Inferior parietal cortex (tissue), 1 donor: ENCODE data around the gene IGFL3.
"Not testable (repeated sequence)": the region's sequence is repeated elsewhere in the genome, so short reads cannot be mapped to it uniquely, and the experiment has no call there.

Source experiments
- DNase-seq: peaks from one replicate; pipeline ENCODE4 v3.0.0-alpha.2; 2016; ENCODE audit errors: extremely low spot score

IGFL3 gene

DNA sequence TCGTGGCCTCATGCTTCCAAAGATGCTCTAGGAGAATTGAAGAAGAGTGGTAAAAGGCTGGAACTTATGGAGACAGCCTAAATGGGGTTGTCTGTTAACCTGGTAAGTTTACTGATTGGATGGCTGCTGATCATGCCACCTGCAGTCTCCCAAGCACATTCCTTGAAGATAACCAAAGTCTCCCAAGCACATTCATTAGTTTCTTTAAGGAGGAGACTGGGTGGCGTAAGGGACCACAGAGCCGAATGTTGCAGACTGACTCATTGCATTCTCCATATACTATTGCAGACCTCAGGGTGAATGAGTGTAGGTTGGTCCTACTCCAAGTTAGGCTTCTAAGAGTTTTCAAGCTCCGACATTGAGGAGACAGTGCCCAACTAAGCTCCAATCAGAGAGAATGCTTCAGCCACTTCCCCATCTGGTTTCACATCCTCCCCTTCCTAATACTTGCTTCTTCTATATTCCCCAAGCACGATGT, at the start of gene IGFL3:
Gene IGFL3 (minus strand): TSS at position 51 of the 478 bp plus-strand sequence. CDS start 39 bp downstream, at position 12.
- no peak for DNase-seq

DNA sequence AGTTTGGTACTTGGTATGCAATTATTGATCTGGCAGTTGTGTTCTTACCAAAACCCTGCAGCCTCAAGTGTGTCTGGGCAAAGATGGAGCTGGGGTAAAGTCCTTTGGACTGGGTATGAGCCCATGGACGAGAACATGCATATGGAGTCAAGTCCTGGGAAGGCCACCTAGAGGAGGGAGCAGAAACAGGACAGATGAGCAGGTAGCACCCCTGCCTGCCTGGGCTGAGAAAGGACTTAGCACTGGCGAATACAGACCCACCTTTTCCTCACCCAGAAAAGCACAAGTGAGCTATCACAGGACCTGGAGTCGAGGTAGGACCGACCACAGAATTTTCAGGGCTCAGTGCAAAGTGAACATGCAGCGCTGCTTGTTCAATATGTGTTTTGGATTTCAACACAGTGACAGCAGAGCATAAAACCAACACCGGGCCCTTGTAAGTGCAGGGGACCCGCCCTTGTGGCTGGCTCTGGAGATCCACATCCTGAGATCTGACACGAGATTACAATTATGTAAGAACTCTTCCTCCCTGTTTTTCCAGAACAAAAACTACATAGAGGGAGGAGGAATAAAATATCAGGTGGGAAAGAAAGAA, 49.5 kb upstream of the IGFL3 start:
- DNase-seq = no peak

DNA sequence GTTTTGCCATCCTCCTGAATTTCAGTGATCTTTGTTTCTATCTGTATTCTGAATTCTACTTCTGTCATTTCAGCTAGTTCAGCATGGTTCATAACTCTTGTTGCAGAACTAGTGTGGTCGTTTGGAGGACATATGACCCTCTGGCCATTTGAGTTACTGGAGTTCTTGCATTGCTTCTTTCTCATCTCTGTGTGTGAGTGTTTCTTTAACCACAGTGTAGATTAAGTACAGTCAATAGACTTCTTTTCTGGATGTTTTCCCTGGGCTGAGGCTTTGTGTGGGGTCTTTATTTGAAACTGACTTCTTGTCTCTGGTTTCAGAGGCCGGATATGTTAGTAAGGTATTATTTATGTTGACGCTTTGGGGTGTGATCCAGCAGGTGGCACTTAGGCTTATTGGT, 38.2 kb upstream of the IGFL3 start:
- DNase-seq = no peak

DNA sequence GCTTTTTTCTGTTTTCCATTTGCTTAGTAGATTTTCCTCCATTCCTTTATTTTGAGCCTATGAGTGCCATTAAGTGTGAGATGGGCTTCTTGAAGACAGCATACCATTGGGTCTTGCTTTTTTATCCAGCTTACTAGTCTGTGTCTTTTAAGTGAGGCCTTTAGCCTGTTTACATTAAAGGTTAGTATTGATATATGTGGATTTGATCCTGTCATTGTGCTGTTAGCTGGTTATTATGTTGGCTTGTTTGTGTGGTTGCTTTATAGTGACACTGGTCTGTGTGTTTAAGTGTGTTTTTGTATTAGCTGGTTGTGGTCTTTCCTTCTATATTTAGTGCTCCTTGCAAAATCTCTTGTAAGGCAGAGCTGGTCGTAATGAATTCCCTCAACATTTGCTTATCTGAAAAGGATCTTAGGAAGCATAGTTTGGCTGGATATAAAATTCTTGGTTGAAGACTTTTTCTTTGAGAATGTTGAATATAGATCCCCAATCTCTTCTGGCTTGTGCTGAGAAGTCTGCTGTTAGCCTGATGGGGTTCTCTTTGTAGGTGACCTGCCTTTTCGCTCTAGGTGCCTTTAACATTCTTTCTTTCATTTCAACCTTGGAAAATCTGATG, 37.3 kb upstream of the IGFL3 start:
- not testable (repeated sequence) for DNase-seq

DNA sequence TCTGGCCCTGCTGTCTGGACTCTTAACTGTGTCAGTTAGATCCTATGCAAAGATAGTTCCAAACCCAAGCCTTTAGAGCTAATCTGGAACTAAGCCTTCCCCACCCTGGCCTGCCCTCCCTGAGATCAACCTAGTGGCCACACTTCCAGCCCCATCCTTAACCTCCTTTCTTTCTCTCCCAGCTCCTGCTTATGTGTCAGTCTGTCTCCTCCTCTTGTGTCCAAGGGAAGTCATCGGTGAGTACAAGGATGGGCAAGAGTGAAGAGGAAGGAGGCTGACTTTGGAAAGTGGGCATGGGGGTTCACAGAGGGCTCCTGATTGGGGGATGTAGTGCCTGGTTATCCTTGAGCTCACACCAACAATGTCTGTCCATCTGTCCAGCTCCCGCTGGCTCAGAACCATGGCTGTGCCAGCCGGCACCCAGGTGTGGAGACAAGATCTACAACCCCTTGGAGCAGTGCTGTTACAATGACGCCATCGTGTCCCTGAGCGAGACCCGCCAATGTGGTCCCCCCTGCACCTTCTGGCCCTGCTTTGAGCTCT, 35.8 kb upstream of the IGFL3 start:
- DNase-seq = no peak

DNA sequence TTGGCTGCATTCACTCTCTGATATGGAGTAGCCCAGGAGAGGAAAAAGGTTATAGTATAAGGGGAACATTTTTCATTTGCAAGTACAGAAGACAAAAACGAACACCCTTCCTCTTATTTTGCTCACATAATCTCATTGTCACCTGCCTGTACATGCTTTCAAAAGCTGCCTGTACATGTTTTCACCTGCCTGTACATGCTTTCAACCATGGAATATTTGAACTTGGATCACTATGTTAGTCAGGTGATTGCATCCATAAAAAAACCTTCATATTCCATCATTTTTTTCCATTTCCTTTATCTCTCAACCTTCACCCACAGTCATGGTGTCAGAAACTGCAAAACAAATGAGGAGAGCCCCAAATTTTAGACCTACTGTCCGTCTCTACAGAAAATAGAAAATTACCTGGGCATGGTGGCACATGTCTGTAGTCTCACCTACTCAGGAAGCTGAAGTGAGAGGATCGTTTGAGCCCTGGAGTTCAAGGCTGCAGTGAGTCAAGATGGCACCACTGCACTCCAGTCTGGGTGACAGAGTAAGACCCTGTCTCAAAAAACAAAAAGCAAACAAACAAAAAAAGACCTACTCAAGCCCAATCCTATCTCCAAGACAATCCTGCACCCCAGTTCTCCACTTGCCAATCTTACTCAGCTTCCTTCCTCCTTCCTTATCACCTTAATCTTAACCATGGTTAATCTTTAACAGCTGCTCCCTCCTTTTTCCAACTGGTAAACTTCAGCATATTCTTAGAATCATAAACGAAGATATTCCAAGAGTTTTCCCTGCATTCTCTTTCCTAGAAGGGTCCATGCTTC, 35.1 kb upstream of the IGFL3 start:
- no peak for DNase-seq

DNA sequence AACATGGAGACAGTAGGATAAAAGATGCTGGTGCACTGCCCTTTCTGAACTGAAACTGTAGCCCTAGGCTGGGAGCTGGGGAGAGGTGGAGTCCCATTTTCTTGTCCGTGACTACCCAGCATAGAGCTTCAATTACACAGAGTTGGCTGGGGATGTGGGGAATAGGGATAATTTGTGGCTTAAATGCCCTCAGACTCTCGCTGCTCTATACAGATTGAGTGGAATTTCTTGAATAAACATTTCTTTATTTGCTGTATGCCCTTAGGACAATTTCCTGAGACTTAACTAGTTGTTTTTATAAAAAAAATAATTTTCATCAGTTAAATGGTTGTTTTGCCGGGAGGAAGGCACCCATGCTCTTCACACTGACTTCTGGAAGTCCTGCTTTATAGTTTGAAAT, 30.7 kb upstream of the IGFL3 start:
- no peak for DNase-seq

DNA sequence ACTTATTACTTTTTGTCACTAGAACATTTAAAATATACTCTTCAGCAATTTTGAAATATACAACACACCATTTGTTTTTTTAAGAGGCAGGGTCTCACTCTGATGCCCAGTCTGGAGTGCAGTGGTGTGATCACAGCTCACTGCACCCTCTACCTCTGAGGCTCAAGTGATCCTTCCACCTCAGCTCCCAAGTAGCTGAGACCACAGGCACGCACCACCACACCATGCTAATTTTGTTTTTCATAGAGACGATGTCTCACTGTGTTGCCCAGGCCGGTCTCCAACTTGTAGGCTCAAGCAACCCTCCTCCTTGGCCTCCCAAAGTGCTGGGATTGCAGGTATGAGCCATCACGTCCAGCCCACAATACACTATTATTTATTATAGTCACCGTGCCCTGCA, 26.1 kb upstream of the IGFL3 start:
- DNase-seq = no peak

DNA sequence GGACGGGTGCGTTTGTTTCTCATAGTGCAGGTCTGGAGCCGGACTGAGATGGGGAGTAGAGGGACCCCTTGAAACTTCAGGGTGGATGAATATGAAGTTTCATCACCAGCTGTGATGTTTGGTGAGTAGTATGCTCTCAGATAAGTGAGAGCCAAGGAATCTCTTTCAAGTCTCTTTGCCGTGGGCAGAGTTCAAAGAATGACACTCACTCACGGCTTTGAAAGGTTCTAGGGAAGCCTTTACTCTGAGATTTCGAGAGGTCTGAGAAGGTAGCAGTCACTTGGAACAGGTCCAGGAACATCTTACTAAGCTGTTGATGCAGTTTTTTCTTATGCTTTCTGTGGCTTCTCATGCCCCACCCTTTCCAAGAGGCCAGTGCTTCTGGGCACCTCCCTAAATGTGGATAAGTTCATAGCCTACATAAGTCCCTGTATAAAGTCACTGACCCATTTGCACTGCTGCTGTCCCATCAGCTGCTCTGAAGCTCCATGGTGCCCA, 23.4 kb upstream of the IGFL3 start, which contains the start of gene IGFL2:
Gene IGFL2 (plus strand): TSS at position 448 of the 498 bp plus-strand sequence. CDS start 41 bp downstream, at position 489.
- no peak for DNase-seq

DNA sequence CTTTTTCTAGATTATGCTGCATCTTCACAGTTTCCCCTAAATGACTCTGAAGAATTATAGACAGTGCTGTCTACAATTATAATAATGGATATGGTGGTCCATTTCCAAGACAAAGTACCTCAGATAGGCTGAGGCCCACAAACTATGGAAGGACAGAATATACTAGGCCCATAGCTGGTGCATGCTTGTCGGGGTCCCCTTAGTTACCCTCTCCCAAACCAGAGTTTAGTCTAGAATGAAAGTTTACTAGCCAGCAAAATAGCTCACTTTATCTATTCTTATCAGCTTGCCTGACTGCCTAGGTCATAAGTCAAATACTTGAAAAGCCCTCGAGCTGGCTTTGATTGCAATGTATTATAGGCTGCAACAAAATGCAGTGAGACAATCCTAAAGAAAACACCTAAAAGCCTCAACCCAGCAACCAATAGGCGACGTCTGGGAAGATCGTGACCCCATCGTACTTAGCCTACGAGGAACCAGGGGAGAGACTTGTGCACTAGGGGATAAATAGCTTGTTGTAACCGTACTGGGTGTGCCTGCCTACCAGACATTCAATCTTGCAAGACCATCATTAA, 22.8 kb upstream of the IGFL3 start:
- no peak for DNase-seq

DNA sequence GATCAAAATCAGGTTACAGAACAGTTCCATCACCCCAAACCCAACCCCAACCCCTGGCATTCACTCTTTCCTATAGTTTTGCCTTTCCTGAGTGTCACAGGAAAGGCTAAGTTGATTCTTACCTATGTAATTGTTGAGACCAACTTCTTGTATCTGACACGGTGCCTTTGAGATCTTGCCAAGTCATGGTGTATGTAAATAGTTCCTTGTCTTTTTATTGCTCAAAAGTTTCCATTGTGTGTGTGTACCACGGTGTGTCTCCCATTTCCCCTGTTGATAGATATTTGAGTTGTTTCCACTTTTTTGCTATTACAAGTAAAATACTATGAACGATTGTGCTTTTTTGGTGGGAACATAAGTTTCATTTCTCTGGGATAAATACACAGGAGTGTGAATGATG, 20.3 kb upstream of the IGFL3 start:
- no peak for DNase-seq

DNA sequence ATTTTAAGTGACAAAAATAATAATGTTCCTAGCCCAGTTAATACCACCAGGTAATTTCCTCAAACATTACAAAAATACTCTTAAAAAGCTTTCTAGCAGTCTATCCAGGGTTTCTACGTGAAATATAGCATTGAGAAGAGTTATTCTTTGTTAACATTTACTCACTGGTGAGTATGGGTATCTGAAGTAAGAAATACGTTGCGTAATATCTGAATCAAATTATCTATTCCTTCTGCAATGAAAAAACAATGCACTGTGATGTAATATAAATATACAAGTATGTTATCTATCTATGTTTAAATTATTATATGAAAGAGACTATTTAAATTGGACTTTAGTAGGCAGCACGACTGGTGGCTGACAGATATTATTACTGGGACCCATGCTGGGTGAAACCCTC, 17.8 kb upstream of the IGFL3 start:
- DNase-seq = no peak

DNA sequence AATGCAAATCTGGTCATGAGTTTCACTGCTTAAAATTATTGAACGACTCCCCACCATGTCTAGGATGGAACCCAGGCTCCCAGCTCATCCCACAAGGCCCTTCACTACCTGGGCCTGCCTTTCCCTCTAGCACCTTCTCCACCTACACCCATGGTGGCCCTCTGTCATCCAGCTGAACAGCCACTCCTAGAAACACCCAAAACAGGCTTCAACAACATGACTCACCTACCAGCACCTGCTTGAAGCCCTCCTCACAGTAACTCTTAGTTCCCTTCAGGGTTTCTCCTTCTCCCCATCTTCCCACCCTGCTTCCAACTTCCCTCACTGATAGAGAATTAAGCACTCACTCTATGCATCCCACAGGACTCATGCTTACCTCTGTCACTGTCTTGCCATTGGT, 16.9 kb upstream of the IGFL3 start:
- DNase-seq = no peak

DNA sequence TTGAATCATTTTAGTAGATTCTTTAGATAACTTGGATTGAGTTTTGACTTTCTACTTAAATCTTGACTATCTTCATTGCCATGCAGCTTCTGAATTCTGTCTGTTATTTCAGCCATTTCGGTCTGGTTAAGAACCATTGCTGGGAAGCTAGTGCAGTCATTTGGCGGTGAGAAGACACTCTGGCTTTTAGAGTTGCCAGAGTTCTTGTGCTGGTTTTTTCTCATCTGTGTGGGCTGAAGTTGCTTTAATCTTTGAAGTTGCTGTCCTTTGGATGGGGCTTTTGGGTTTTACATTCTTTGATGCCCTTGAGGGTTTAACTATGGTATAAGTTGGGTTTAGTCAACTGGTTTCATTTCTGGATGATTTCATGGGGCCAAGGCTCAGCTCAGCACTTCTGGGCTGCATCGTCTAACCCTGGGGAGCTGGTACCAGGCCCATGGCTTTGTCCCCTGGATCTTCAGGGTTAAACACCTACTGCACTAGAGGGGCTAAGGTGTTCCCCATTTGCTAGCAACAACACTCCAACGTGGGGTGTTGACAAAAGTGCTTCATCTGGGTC, 13.5 kb upstream of the IGFL3 start:
- DNase-seq = no peak

DNA sequence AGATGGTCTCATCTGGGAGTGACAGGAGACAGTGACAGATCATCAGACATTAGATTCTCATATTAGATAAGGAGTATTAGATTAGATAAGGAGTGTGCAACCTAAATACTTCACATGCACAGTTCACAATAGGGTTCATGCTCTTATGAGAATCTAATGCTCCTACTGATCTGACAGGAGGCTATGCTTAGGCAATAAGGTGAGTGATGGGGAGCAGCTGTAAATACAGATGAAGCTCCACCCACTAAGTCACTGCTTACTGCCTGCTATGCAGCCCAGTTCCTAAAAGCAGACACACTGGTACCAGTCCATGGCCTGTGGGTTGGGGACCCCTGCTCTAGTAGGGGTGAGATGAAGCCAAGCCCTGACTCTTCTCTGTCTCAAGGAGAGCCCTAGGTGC, 10.0 kb upstream of the IGFL3 start:
- no peak for DNase-seq

DNA sequence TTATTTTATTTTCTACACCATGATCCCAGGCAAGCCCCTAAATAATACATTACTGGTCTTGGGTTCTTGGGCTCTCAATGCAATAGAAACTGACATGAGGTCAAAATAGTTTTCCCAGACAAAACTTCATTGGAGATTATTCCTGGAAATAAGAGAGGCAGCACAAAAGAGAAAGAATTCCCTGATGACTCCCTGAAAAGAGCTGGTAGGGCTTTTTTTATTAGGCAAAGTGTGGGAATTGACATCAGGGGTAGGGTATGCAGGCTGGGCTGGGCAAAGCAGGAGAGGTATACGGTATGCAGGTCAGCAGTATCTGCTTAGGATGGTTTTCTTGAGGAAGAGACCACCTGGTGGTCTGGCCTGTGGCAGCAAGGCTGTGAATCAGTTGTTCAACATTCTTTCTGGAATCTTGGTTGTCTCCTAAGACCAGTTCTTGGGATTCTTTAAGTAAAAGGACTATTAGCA, 9.3 kb upstream of the IGFL3 start:
- no peak for DNase-seq

DNA sequence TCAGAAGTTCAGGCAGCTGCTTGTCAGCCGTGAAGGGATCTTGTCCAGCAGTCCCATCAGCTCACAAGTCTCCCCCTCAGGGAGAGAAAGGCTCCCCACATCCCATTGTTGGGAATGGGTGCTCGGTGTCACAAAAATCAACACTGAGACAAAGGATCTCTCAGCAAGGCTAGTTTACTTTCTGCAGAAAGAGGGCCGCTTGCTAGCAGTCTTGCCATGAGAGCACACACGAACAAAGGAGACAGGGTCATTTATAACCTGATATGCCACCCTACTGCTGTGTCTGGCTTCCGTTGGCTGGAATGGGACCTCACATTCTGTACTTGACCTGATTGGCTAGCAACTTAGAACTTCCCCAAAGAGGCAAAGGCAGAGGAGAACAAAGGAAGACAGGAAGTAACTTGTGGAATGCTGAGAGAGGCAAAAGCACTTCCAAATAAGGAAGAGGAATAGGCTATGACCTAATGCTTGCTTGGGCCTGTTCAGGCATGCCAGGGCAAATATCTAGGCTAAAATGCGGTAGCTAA, 8.7 kb upstream of the IGFL3 start:
- DNase-seq = peak; percentile 39

DNA sequence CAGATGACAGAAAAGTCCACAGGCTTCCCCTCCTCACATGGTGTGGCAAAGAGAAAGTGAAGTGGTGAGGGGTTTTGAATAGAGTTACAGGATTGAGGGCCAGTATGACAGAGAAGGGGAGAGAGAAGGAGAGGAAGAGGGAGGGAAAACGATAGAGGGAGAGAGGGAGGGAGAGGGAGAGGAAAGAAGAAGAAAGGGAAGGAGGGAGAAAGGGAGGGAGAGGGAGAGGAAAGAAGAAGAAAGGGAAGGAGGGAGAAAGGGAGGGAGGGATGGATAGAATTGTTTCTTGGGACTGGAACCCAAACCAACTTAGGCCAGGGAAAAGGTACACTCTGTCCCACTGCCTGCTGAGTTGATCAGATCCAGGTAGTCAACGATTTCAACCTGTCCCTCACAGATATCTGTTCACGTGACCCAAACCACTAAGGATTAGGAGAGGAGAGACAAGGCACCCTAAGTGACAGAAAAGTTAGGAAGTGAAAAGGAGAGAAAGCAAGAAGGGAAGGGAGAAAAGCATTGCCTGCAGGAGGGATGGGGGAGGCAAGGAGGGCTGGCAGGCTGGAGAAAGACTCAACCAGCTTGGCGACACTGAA, 8.1 kb upstream of the IGFL3 start:
- DNase-seq = no peak

DNA sequence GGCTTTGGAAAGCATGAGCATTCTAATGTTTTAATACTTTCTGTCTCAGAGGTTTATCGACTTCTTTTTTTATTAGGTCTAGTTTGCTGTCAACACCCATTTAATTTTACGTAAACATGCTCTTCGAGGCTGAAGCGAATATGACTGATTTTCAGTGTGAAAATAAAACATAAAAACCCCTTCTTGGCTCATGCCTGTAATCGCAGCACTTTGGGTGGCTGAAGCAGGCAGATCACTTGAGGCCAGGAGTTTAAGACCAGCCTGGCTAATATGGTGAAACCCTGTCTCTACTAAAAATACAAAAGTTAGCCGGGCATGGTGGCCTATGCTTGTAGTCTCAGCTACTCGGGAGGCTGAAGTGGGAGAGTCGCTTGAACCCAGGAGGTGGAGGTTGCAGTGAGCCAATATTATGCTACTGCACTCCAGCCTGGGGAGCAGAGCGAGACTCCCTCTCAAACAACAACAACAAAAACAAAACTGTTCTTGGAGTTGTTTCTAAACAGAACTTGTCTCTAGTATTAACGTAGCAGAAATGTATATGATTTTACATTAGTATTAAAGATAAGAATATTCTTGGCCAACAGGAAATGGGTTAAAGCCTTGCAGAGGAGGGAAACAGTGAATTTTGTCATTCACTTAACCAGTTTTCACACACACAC, 7.1 kb upstream of the IGFL3 start:
- DNase-seq = no peak

DNA sequence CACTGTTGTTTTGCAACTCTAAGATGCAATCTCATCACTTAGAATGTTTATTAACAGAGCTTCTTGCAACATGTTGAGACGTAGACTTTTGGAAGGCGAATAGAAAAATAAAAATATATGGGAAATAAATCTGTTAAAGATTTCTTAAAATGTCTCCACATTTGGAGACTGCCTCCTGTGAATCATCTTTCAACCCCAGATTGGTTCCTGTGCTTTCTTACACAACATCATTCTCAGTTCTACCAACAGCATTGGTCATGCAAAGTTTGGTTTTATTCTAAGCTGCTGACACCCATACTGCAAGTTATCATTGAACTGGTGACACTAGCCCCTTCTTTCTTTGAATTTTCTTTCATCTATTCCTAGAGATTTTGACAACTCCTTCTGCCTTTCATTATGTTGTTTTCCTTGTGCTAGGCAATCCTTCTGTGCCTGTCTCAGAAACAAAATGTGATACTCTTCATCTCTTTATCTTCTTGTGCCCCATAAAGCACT, 1.6 kb upstream of the IGFL3 start:
- no peak for DNase-seq
